Gastroesophageal sphincter (tissue), 4 donors: ENCODE data around the gene RPS6KB2. TPM values are rescaled to one million over a fixed set of nuclear protein-coding genes. Genes with fewer than 3 reads are reported as not detected.

Experiments used
- ATAC-seq: fragments of 150-250 bp; one replicate; pipeline ENCODE4 v1.9.1; 2016; ENCODE audit warnings: mild to moderate bottlenecking, moderate library complexity
- H3K27ac ChIP-seq, 4 donors: fragments of 200-600 bp; sonication (generic) in 3 of 4; 1 replicate in 3 of 4; 2 replicates in 1 of 4; pipeline ENCODE4 v1.5.1; 2016 to 2019
- H3K27me3 ChIP-seq: fragments of 200-600 bp; sonication (generic); one replicate; pipeline ENCODE4 v1.5.1; 2019
- H3K36me3 ChIP-seq, 2 donors: fragments of 200-600 bp; sonication (generic); one replicate each; pipeline ENCODE4 v1.5.1; 2019; ENCODE audit warnings: control low read depth in 1 of 2
- H3K4me1 ChIP-seq, 3 donors: fragments of 200-600 bp; sonication (generic); 1 replicate in 2 of 3; 2 replicates in 1 of 3; pipeline ENCODE4 v1.5.1; 2016 to 2019; ENCODE audit warnings: control low read depth in 2 of 3
- H3K4me3 ChIP-seq, 2 donors: fragments of 200-600 bp; sonication (generic); one replicate each; pipeline ENCODE4 v1.5.1; 2019; ENCODE audit warnings: mild to moderate bottlenecking in 1 of 2, moderate library complexity in 1 of 2
- H3K9me3 ChIP-seq, 3 donors: fragments of 200-600 bp; sonication (generic); one replicate each; pipeline ENCODE4 v1.5.1; 2017 to 2019; ENCODE audit warnings: control low read depth in 2 of 3
- EP300 ChIP-seq: sonication (generic); formaldehyde crosslinking; IDR thresholded peaks from one replicate; pipeline ENCODE4 v1.6.1; 2017; ENCODE audit warnings: antibody characterized with exemption, mild to moderate bottlenecking
- POLR2A ChIP-seq, 2 donors: fragments of 450-650 bp; IDR thresholded peaks; one replicate each; pipeline ENCODE4 v1.6.1; 2017; ENCODE audit warnings: antibody characterized with exemption in 2 of 2, mild to moderate bottlenecking in 2 of 2, moderate library complexity in 1 of 2
- POLR2AphosphoS5 ChIP-seq: sonication (generic); formaldehyde crosslinking; IDR thresholded peaks from one replicate; pipeline ENCODE4 v1.6.1; 2017; ENCODE audit warnings: antibody characterized with exemption
- WGBS, 2 donors: methylation state at CpG; one replicate each; pipeline ENCODE4 v1.1.5; 2018; ENCODE audit warnings: low coverage in 1 of 2; 5-methylcytosine and 5-hydroxymethylcytosine counted together
- total RNA-seq, 4 donors: library from RNA; depleted of rRNA; stranded (reverse); fragments of >200 nt; gene quantifications; one replicate each; pipeline ENCODE4 v1.1.0, GENCODE V29; 2016
- TF ChIP-seq, protein P1 (sequence below), 4 experiments: fragments of 200-600 bp in 2 of 4; fragments of 450-650 bp in 2 of 4; sonication (generic) in 1 of 4; IDR thresholded peaks; one replicate each; pipeline ENCODE4 v1.5.1; 2017 to 2019; ENCODE audit warnings: antibody characterized with exemption in 4 of 4, mild to moderate bottlenecking in 2 of 4, moderate library complexity in 2 of 4

Gene RPS6KB2
- total RNA-seq, 4 donors from 2014 or later, result 35.8 to 49.7 (median 45.6) TPM

DNA sequence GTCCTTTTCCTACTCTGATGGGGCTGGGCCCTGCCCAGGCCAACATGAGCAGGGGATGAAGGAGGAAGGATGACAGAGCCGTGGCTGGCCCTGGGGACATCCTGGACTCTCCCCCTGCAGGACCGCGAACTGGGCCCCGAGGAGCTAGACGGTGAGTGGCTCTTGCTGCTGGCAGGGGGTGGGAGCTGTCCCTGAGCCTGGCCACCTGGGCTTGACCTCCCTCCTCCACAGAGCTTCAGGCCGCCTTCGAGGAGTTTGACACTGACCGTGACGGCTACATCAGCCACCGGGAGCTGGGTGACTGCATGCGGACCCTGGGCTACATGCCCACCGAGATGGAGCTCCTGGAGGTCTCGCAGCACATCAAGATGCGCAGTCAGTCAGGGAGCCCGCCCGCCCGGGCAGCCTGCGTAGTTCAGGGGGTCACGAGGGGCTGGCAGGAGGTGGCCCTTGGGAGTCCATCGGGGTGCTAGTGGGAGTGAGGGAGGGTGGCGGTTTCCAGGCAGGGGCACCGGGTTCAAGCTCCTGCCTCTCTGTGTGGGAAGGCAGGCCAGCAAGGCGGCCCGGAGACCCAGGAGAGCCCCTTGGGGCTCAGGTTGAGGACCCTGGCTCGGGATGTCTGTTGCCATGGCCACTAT lies 27.9 kb downstream of the RPS6KB2 start:
- H3K4me1 ChIP-seq, result no peaks in the 10 kb centered on the region
- no peaks in the 10 kb centered on the region for H3K27me3 ChIP-seq
- no peak for ATAC-seq
- no peaks in the 10 kb centered on the region for H3K9me3 ChIP-seq
- H3K4me3 ChIP-seq, result no peak overlapping the region
- TF ChIP-seq, protein P1, sequence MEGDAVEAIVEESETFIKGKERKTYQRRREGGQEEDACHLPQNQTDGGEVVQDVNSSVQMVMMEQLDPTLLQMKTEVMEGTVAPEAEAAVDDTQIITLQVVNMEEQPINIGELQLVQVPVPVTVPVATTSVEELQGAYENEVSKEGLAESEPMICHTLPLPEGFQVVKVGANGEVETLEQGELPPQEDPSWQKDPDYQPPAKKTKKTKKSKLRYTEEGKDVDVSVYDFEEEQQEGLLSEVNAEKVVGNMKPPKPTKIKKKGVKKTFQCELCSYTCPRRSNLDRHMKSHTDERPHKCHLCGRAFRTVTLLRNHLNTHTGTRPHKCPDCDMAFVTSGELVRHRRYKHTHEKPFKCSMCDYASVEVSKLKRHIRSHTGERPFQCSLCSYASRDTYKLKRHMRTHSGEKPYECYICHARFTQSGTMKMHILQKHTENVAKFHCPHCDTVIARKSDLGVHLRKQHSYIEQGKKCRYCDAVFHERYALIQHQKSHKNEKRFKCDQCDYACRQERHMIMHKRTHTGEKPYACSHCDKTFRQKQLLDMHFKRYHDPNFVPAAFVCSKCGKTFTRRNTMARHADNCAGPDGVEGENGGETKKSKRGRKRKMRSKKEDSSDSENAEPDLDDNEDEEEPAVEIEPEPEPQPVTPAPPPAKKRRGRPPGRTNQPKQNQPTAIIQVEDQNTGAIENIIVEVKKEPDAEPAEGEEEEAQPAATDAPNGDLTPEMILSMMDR (IDR thresholded peaks at IDR 0.05), result no peak
- no peak for TF ChIP-seq EP300
- H3K27ac ChIP-seq, result no peak overlapping the region
- 73% methylated on average over 3 of the region's 25 CpGs; no CpG with 5 or more reads in 1 of the 2 donors for WGBS, 2 donors
- H3K36me3 ChIP-seq, result no peaks in the 10 kb centered on the region

DNA sequence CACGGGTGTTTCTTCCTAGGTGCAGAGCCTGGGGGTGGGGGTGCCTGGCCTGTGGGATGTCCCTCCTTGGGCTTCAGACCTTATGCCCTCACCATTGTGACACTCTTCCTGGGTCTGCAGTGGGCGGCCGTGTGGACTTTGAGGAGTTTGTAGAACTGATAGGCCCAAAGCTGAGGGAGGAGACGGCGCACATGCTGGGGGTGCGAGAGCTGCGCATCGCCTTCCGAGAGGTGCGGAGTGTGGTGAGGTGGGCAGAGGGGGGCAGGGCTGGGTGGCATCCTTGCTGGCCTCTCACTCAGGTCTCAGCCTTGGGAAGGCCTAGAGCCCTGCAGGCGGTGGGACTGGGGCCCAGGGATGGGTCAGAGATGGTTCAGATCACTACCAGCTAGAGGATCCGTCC lies 29.2 kb downstream of the RPS6KB2 start:
- ATAC-seq, result no peak
- Histone ChIP-seq H3K36me3 (no peaks in the 10 kb centered on the region), H3K4me1 (no peaks in the 10 kb centered on the region), H3K9me3 (no peaks in the 10 kb centered on the region), H3K4me3 (no peak overlapping the region), H3K27ac (no peak overlapping the region), H3K27me3 (no peaks in the 10 kb centered on the region)
- TF ChIP-seq EP300, result no peak
- TF ChIP-seq POLR2AphosphoS5, result no peak
- no peak for TF ChIP-seq POLR2A (IDR thresholded peaks at IDR 0.05)
- TF ChIP-seq, protein P1 (IDR thresholded peaks at IDR 0.05), result no peak
- 78% methylated on average over 3 of the region's 12 CpGs; no CpG with 5 or more reads in 1 of the 2 donors for WGBS, 2 donors

DNA sequence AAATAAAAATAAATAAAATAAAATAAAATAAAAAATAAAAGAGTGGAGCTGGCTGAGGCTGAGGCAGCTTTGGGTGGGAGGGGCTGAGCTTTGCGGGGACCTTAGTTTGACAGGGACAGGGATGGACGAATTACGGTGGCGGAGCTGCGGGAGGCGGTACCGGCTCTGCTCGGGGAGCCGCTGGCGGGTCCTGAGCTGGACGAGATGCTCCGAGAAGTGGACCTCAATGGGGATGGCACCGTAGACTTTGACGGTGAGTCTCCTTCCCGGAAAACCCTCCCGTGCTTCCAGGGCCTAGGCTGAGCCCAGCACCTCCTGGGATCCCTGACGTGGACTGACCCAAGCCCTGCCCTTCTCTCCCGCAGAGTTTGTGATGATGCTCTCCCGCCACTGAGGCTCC lies 30.0 kb downstream of the RPS6KB2 start:
- H3K27me3 ChIP-seq, result no peaks in the 10 kb centered on the region
- no peak for ATAC-seq
- H3K4me3 ChIP-seq, result no peak overlapping the region
- no peaks in the 10 kb centered on the region for H3K4me1 ChIP-seq
- no peaks in the 10 kb centered on the region for H3K36me3 ChIP-seq
- 75 to 84% methylated on average over 8 to 16 of the region's 19 CpGs for WGBS, 2 donors
- no peak overlapping the region for H3K27ac ChIP-seq
- no peaks in the 10 kb centered on the region for H3K9me3 ChIP-seq
- TF ChIP-seq POLR2A (IDR thresholded peaks at IDR 0.05) (no peak), POLR2AphosphoS5 (no peak), EP300 (no peak)
- TF ChIP-seq, protein P1 (IDR thresholded peaks at IDR 0.05), result no peak

DNA sequence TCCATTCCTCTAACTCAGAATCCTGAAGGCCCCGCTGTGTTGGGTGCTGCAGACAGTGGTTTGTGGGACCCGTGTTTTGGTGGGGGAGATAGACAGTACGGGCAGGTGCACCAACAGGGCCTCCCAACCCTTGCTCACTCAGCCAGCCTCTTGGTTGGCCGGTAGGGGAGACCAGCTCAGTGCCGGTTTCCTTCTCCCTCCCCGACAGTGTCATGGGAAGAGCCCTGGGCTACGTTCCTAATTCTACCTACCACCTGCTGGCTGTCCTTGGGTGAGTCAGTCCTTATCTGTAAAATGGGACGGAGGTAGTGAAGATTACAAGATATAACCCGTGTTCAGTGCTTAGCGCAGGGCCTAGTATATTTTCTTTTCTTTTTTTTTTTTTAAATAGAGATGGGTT lies 34.9 kb downstream of the RPS6KB2 start:
- H3K4me3 ChIP-seq, result no peak overlapping the region
- TF ChIP-seq EP300 (no peak), POLR2A (IDR thresholded peaks at IDR 0.05) (no peak), POLR2AphosphoS5 (no peak)
- TF ChIP-seq, protein P1 (IDR thresholded peaks at IDR 0.05), result no peak
- no peaks in the 10 kb centered on the region for H3K9me3 ChIP-seq
- 83 to 97% methylated on average over 4 to 5 of the region's 10 CpGs for WGBS, 2 donors
- H3K36me3 ChIP-seq, result peaks cover 0 to 4% of the 10 kb centered on the region in 2 donors
- H3K27me3 ChIP-seq, result no peaks in the 10 kb centered on the region
- peaks cover 0 to 46% (median 16%) of the 10 kb centered on the region in 3 donors for H3K4me1 ChIP-seq
- H3K27ac ChIP-seq, result peak overlapping the region in 2 of 4 donors; percentile 90 to 92
- ATAC-seq, result no peak

DNA sequence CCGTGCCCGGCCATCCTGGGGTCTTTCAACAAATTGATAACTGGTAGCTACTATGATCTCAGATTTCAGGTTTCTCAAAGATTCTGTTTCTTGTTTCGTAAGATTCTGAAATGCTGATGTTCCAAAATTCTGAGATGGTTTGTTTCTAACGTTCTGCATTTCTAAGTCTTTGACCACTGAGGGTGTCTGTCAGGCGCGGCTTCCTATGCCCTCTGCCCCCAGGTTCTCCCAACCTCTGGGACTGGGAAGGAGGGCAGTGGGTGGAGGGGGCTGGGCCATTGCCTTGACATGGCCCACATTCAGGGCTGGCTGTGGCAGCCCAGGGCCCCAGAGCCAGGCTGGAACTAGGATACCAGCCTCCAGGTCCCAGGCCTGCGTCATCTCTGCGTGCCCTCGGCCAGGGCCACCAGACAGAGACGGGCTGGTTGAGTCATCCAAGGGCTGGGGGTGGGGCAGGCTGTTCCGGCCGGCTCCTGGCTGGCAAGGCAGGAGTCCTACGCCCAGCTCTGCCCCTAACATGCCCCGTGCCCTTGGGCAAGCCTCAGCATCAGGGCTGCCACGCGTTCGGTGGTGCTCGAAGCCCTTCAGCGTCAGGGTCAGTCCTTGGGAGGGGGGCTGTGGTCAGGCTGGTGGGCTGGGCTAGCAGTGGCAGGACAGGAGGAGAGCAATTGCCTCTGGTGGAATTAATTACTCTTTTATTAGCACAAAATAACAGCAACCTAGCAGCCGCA lies 35.6 kb downstream of the RPS6KB2 start:
- TF ChIP-seq POLR2A (IDR thresholded peaks at IDR 0.05) (no peak), EP300 (no peak), POLR2AphosphoS5 (peak; percentile 32)
- Histone ChIP-seq H3K36me3 (peaks cover 0 to 4% of the 10 kb centered on the region in 2 donors), H3K4me3 (peak overlapping the region; percentile 44 to 61), H3K9me3 (no peaks in the 10 kb centered on the region), H3K27ac (peak overlapping the region; percentile 34 to 95 (median 91)), H3K27me3 (no peaks in the 10 kb centered on the region), H3K4me1 (peaks cover 0 to 52% (median 19%) of the 10 kb centered on the region in 3 donors)
- 85% methylated on average over 6 of the region's 20 CpGs; no CpG with 5 or more reads in 1 of the 2 donors for WGBS, 2 donors
- peak; percentile 56 for ATAC-seq
